A673 (cell line): ENCODE measurements around the gene FBN3.

Experiments used
- CTCF ChIP-seq: fragments of 300-800, 200-600 bp; sonication (generic); conservative IDR thresholded peaks from 2 replicates; pipeline ENCODE4 v1.5.1; 2017; ENCODE audit warnings: low read depth, mild to moderate bottlenecking, antibody characterized with exemption, low read length, moderate library complexity, mixed read lengths
- EZH2 ChIP-seq: fragments of 200-600 bp; sonication (generic); IDR thresholded peaks from 2 replicates; pipeline ENCODE4 v1.6.1; 2017; ENCODE audit warnings: borderline replicate concordance, low read depth, mild to moderate bottlenecking, mixed read lengths, antibody characterized with exemption, low read length; ENCODE audit not compliant: poor library complexity, severe bottlenecking

GRCh38 chr19:8180018-8180417 lies 30.6 kb upstream of the FBN3 start:
- no peak for TF ChIP-seq CTCF
- no peak for TF ChIP-seq EZH2
